Vagina (tissue), 2 donors: ENCODE data around the gene SIGLEC11. TPM values are rescaled to one million over a fixed set of nuclear protein-coding genes. Genes with fewer than 3 reads are reported as not detected.

ENCODE experiments used
- DNase-seq, 2 donors: peaks; one replicate each; pipeline ENCODE4 v3.0.0-alpha.2; 2017; ENCODE audit errors: extremely low spot score in 2 of 2
- H3K27ac ChIP-seq: fragments of 200-600 bp; sonication (generic); one replicate; pipeline ENCODE4 v1.5.1; 2019
- H3K27me3 ChIP-seq: fragments of 200-600 bp; sonication (generic); one replicate; pipeline ENCODE4 v1.5.1; 2019
- H3K36me3 ChIP-seq, 2 donors: fragments of 200-600 bp; sonication (generic); one replicate each; pipeline ENCODE4 v1.5.1; 2017 to 2019
- H3K4me1 ChIP-seq: fragments of 200-600 bp; sonication (generic); one replicate; pipeline ENCODE4 v1.5.1; 2019
- H3K4me3 ChIP-seq, 2 donors: fragments of 200-600 bp; sonication (generic); 1 replicate in 1 of 2; 2 replicates in 1 of 2; pipeline ENCODE4 v1.5.1; 2016 to 2019
- H3K9me3 ChIP-seq: fragments of 200-600 bp; sonication (generic); one replicate; pipeline ENCODE4 v1.5.1; 2019
- CTCF ChIP-seq, 3 experiments: fragments of 450-650 bp in 2 of 3; fragments of 200-600 bp in 1 of 3; sonication (generic) in 1 of 3; IDR thresholded peaks; one replicate each; pipeline ENCODE4 v1.5.1; 2017 to 2019; ENCODE audit warnings: antibody characterized with exemption in 3 of 3, mild to moderate bottlenecking in 2 of 3, moderate library complexity in 2 of 3
- POLR2A ChIP-seq, 2 donors: fragments of 450-650 bp; IDR thresholded peaks; one replicate each; pipeline ENCODE4 v1.6.1; 2017; ENCODE audit warnings: antibody characterized with exemption in 2 of 2, mild to moderate bottlenecking in 2 of 2, moderate library complexity in 2 of 2
- POLR2AphosphoS5 ChIP-seq, 2 donors: sonication (generic); formaldehyde crosslinking; IDR thresholded peaks; one replicate each; pipeline ENCODE4 v1.9.0; 2017; ENCODE audit warnings: antibody characterized with exemption in 2 of 2, mild to moderate bottlenecking in 2 of 2, low read depth in 1 of 2; ENCODE audit not compliant: insufficient read depth in 1 of 2
- intact Hi-C: fragments of 100-400 bp; cut with DNase I; formaldehyde crosslinking; loops from one replicate; pipeline ENCODE4 v1.15.1; 2023
- total RNA-seq: library from RNA; depleted of rRNA; stranded (reverse); fragments of >200 nt; gene quantifications from one replicate; pipeline ENCODE4 v1.2.3, GENCODE V29; 2016

SIGLEC11 gene
- total RNA-seq, 1 donor from 2014 or later, result 4.4 TPM

- no peak for TF ChIP-seq POLR2AphosphoS5 (IDR thresholded peaks at IDR 0.05; ENCODE audit: insufficient read depth in 1 of 2, low read depth in 1 of 2)
- no peak for TF ChIP-seq CTCF (IDR thresholded peaks at IDR 0.05)
- no peak for TF ChIP-seq POLR2A (IDR thresholded peaks at IDR 0.05)
- H3K27me3 ChIP-seq, result no peaks in the 10 kb centered on the region
- no peak for DNase-seq
- no peaks in the 10 kb centered on the region for H3K9me3 ChIP-seq
- no peaks in the 10 kb centered on the region for H3K4me1 ChIP-seq
- peaks cover 0 to 71% of the 10 kb centered on the region in 2 donors for H3K36me3 ChIP-seq
- intact Hi-C loops, result no loop called here
- H3K4me3 ChIP-seq, result no peak overlapping the region
- H3K27ac ChIP-seq, result no peak overlapping the region
Observed at GRCh38 chr19:49988433-49988832, 27.5 kb upstream of the SIGLEC11 start.

- no peaks in the 10 kb centered on the region for H3K4me1 ChIP-seq
- peaks cover 0 to 69% of the 10 kb centered on the region in 2 donors for H3K36me3 ChIP-seq
- intact Hi-C loops, result no loop called here
Observed at GRCh38 chr19:49988007-49988406, 27.0 kb upstream of the SIGLEC11 start.

GRCh38 chr19:49987159-49987698 lies 26.3 kb upstream of the SIGLEC11 start:
- peaks cover 0 to 64% of the 10 kb centered on the region in 2 donors for H3K36me3 ChIP-seq
- TF ChIP-seq POLR2AphosphoS5 (IDR thresholded peaks at IDR 0.05; ENCODE audit: insufficient read depth in 1 of 2, low read depth in 1 of 2) (peak in 1 of 2 donors; percentile 68), CTCF (IDR thresholded peaks at IDR 0.05) (peak in 1 of 3 experiments; percentile 4), POLR2A (IDR thresholded peaks at IDR 0.05) (no peak)
- no peak overlapping the region for H3K27ac ChIP-seq
- no peaks in the 10 kb centered on the region for H3K9me3 ChIP-seq
- H3K4me1 ChIP-seq, result no peaks in the 10 kb centered on the region
- no peak overlapping the region for H3K4me3 ChIP-seq
- no peak for DNase-seq
- intact Hi-C loops, result no loop called here
- H3K27me3 ChIP-seq, result no peaks in the 10 kb centered on the region

More at GRCh38 chr19:49988007-49988406, 27.0 kb upstream of the SIGLEC11 start:
- no peak for TF ChIP-seq POLR2AphosphoS5 (IDR thresholded peaks at IDR 0.05; ENCODE audit: insufficient read depth in 1 of 2, low read depth in 1 of 2)
- no peak for TF ChIP-seq POLR2A (IDR thresholded peaks at IDR 0.05)
- TF ChIP-seq CTCF (IDR thresholded peaks at IDR 0.05), result no peak
- DNase-seq, result no peak
- Histone ChIP-seq H3K27ac (no peak overlapping the region), H3K9me3 (no peaks in the 10 kb centered on the region), H3K27me3 (no peaks in the 10 kb centered on the region), H3K4me3 (no peak overlapping the region)

GRCh38 chr19:49986354-49986753 lies 25.4 kb upstream of the SIGLEC11 start:
- H3K27me3 ChIP-seq, result no peaks in the 10 kb centered on the region
- H3K9me3 ChIP-seq, result no peaks in the 10 kb centered on the region
- intact Hi-C loops, result no loop called here
- peaks cover 0 to 64% of the 10 kb centered on the region in 2 donors for H3K36me3 ChIP-seq
- DNase-seq, result no peak
- TF ChIP-seq POLR2A (IDR thresholded peaks at IDR 0.05) (no peak), CTCF (IDR thresholded peaks at IDR 0.05) (no peak), POLR2AphosphoS5 (IDR thresholded peaks at IDR 0.05; ENCODE audit: insufficient read depth in 1 of 2, low read depth in 1 of 2) (no peak)
- H3K4me1 ChIP-seq, result no peaks in the 10 kb centered on the region
- H3K27ac ChIP-seq, result no peak overlapping the region
- H3K4me3 ChIP-seq, result no peak overlapping the region

GRCh38 chr19:49985871-49986270 lies 24.9 kb upstream of the SIGLEC11 start:
- Histone ChIP-seq H3K36me3 (peaks cover 0 to 59% of the 10 kb centered on the region in 2 donors), H3K27me3 (no peaks in the 10 kb centered on the region), H3K4me1 (no peaks in the 10 kb centered on the region), H3K9me3 (no peaks in the 10 kb centered on the region), H3K4me3 (no peak overlapping the region), H3K27ac (no peak overlapping the region)
- TF ChIP-seq CTCF (IDR thresholded peaks at IDR 0.05) (no peak), POLR2A (IDR thresholded peaks at IDR 0.05) (no peak), POLR2AphosphoS5 (IDR thresholded peaks at IDR 0.05; ENCODE audit: insufficient read depth in 1 of 2, low read depth in 1 of 2) (no peak)
- intact Hi-C loops, result no loop called here
- DNase-seq, result no peak
